Measurements from ENCODE around the gene TUT1.
A peak's percentile ranks its signal among the peaks of the same experiment; 100 is the strongest.

TUT1 gene

GRCh38 chr11:62599069-62599696, 7.9 kb upstream of the TUT1 start:
- peak; percentile 90 for DNase-seq
- H3K4me3 Mint-ChIP-seq, result peak overlapping the region; percentile 96
- H3K9me3 Mint-ChIP-seq, result no peaks in the 10 kb centered on the region
- peak overlapping the region; percentile 90 for H3K27ac Mint-ChIP-seq
- peaks cover 19% of the 10 kb centered on the region for H3K27me3 Mint-ChIP-seq (ENCODE audit: low read depth, poor library complexity)
- peaks cover 67% of the 10 kb centered on the region for H3K36me3 Mint-ChIP-seq (ENCODE audit: low read depth)
- TF ChIP-seq, protein P1, sequence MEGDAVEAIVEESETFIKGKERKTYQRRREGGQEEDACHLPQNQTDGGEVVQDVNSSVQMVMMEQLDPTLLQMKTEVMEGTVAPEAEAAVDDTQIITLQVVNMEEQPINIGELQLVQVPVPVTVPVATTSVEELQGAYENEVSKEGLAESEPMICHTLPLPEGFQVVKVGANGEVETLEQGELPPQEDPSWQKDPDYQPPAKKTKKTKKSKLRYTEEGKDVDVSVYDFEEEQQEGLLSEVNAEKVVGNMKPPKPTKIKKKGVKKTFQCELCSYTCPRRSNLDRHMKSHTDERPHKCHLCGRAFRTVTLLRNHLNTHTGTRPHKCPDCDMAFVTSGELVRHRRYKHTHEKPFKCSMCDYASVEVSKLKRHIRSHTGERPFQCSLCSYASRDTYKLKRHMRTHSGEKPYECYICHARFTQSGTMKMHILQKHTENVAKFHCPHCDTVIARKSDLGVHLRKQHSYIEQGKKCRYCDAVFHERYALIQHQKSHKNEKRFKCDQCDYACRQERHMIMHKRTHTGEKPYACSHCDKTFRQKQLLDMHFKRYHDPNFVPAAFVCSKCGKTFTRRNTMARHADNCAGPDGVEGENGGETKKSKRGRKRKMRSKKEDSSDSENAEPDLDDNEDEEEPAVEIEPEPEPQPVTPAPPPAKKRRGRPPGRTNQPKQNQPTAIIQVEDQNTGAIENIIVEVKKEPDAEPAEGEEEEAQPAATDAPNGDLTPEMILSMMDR (IDR thresholded peaks at IDR 0.05), result no peak
- H3K4me1 Mint-ChIP-seq, result peaks cover 58% of the 10 kb centered on the region

DNA sequence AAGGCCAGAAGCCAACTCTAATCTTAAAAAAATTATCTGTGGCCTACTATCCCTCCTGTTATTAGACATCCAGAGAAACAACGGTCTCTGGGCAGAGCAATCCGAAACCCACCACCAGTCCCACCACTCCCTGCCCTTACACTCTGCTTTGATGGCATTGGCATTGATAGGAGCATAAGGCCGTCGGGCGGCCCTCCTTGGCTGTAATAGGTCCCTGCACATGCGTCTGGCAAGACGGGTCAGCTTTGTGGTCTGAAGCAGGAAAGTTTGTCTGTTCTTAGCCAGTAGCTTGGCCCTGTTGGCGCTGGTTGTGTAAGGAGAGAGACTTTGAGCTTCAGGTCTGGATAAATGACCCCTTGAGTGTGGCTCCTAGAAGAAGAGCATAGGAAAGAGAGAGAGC, 3.8 kb upstream of the TUT1 start:
- no peaks in the 10 kb centered on the region for H3K9me3 Mint-ChIP-seq
- TF ChIP-seq, protein P1 (IDR thresholded peaks at IDR 0.05), result no peak
- peaks cover 67% of the 10 kb centered on the region for H3K36me3 Mint-ChIP-seq (ENCODE audit: low read depth)
- no peak overlapping the region for H3K4me3 Mint-ChIP-seq
- H3K27me3 Mint-ChIP-seq (ENCODE audit: low read depth, poor library complexity), result peaks cover 3% of the 10 kb centered on the region
- H3K4me1 Mint-ChIP-seq, result peaks cover 64% of the 10 kb centered on the region
- no peak for DNase-seq
- no peak overlapping the region for H3K27ac Mint-ChIP-seq

GRCh38 chr11:62593434-62594044, 2.2 kb upstream of the TUT1 start:
- Mint-ChIP-seq H3K9me3 (no peaks in the 10 kb centered on the region), H3K36me3 (ENCODE audit: low read depth) (peaks cover 51% of the 10 kb centered on the region), H3K27me3 (ENCODE audit: low read depth, poor library complexity) (peaks cover 3% of the 10 kb centered on the region), H3K27ac (peak overlapping the region; percentile 62), H3K4me3 (peak overlapping the region; percentile 70), H3K4me1 (peaks cover 54% of the 10 kb centered on the region)
- TF ChIP-seq, protein P1 (IDR thresholded peaks at IDR 0.05), result peak; percentile 46
- DNase-seq, result peak; percentile 76

DNA sequence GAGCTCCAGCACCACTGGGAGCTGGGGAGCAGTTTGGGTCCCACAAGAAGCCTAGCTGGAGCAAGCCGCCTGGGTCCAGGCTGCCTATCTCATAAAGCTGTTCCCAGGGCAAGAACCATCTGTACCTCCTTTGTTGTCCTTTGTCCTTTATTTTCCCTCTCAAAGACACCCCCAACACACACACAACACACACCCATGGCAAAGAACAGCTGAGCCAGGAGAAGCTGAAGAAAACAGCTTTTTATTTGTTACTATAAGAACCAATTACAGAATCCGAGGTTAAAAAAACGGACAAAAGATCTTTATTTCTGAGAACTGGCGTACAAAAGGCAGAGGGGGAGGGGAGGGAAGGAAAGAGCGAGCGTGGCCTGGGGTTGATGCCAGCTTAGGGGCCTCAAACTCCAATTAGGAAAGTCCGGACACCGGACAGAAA, 1.7 kb upstream of the TUT1 start:
- H3K4me3 Mint-ChIP-seq, result peak overlapping the region; percentile 38
- H3K36me3 Mint-ChIP-seq (ENCODE audit: low read depth), result peaks cover 46% of the 10 kb centered on the region
- TF ChIP-seq, protein P1 (IDR thresholded peaks at IDR 0.05), result no peak
- H3K27ac Mint-ChIP-seq, result peak overlapping the region; percentile 64
- no peak for DNase-seq
- H3K4me1 Mint-ChIP-seq, result peaks cover 49% of the 10 kb centered on the region
- H3K27me3 Mint-ChIP-seq (ENCODE audit: low read depth, poor library complexity), result no peaks in the 10 kb centered on the region
- no peaks in the 10 kb centered on the region for H3K9me3 Mint-ChIP-seq

GRCh38 chr11:62592146-62592815, 958 bp upstream of the TUT1 start:
- TF ChIP-seq, protein P1 (IDR thresholded peaks at IDR 0.05), result no peak
- Mint-ChIP-seq H3K36me3 (ENCODE audit: low read depth) (peaks cover 39% of the 10 kb centered on the region), H3K4me3 (peak overlapping the region; percentile 99), H3K27ac (peak overlapping the region; percentile 95), H3K4me1 (peaks cover 42% of the 10 kb centered on the region), H3K27me3 (ENCODE audit: low read depth, poor library complexity) (no peaks in the 10 kb centered on the region), H3K9me3 (no peaks in the 10 kb centered on the region)
- DNase-seq, result no peak
